Spinal cord (tissue), 10 donors: ENCODE results near the gene NOL8. TPM values are rescaled to one million over a fixed set of nuclear protein-coding genes. Genes with fewer than 3 reads are reported as not detected.

Source experiments
- DNase-seq, 6 donors: peaks; one replicate each; pipeline versions ENCODE4 v3.0.0 to v3.0.0-alpha.2; 2013 to 2015; ENCODE audit warnings: low spot score in 6 of 6, low read depth in 4 of 6
- H3K27ac ChIP-seq: one replicate; pipeline ENCODE4 v1.5.1; 2013; ENCODE audit warnings: low read depth, low read length, control low read depth
- H3K27me3 ChIP-seq: one replicate; pipeline ENCODE4 v1.6.1; 2013; ENCODE audit warnings: low read length; ENCODE audit not compliant: control insufficient read depth, insufficient read depth
- H3K36me3 ChIP-seq: one replicate; pipeline ENCODE4 v1.6.1; 2013; ENCODE audit warnings: low read length; ENCODE audit not compliant: control insufficient read depth, insufficient read depth
- H3K4me1 ChIP-seq: one replicate; pipeline ENCODE4 v1.6.1; 2013; ENCODE audit warnings: low read length; ENCODE audit not compliant: control insufficient read depth, insufficient read depth
- H3K4me3 ChIP-seq: one replicate; pipeline ENCODE4 v1.5.1; 2013; ENCODE audit warnings: low read depth, low read length, control low read depth
- H3K9me3 ChIP-seq: one replicate; pipeline ENCODE4 v1.6.1; 2013; ENCODE audit warnings: low read length; ENCODE audit not compliant: control insufficient read depth, insufficient read depth
- WGBS: methylation state at CpG from one replicate; pipeline ENCODE4 v1.1.5; 2013; ENCODE audit warnings: missing lambda C conversion rate; ENCODE audit not compliant: insufficient coverage; 5-methylcytosine and 5-hydroxymethylcytosine counted together
- long read RNA-seq, 4 donors: transcript quantifications; one replicate each; lab custom pipeline, GENCODE V29; 2026
- polyA plus RNA-seq, 2 donors: library from polyadenylated mRNA; unstranded; fragments of 120-200 nt; gene quantifications; one replicate each; pipeline ENCODE4 v1.2.1, GENCODE V29; 2013; ENCODE audit not compliant: insufficient read length in 2 of 2
- total RNA-seq, 2 donors: library from RNA; depleted of rRNA in 1 of 2; stranded (reverse); fragments of 120-200 nt in 1 of 2; fragments of >200 nt in 1 of 2; gene quantifications; one replicate each; pipeline versions ENCODE4 v1.2.3 to v1.2.4, GENCODE V29; 2013 to 2014
- donor health status: healthy.

Gene NOL8
- total RNA-seq: 10 to 100 TPM; 20.3 to 29.0 TPM
- polyA plus RNA-seq: 10 to 100 TPM; 28.1 to 30.0 TPM
- long read RNA-seq, donor 1, partial matches to known transcripts: 0 of 3 reads
- long read RNA-seq, donor 1, other reads (novel, unspliced or antisense): 0 of 3 reads
- long read RNA-seq, donor 2, partial matches to known transcripts: 0 of 1 reads
- long read RNA-seq, donor 2, other reads (novel, unspliced or antisense): 0 of 1 reads
- long read RNA-seq, donor 3: 0 reads
- long read RNA-seq, donor 4, partial matches to known transcripts: 0 of 3 reads
- long read RNA-seq, donor 4, other reads (novel, unspliced or antisense): 0 of 3 reads

DNA sequence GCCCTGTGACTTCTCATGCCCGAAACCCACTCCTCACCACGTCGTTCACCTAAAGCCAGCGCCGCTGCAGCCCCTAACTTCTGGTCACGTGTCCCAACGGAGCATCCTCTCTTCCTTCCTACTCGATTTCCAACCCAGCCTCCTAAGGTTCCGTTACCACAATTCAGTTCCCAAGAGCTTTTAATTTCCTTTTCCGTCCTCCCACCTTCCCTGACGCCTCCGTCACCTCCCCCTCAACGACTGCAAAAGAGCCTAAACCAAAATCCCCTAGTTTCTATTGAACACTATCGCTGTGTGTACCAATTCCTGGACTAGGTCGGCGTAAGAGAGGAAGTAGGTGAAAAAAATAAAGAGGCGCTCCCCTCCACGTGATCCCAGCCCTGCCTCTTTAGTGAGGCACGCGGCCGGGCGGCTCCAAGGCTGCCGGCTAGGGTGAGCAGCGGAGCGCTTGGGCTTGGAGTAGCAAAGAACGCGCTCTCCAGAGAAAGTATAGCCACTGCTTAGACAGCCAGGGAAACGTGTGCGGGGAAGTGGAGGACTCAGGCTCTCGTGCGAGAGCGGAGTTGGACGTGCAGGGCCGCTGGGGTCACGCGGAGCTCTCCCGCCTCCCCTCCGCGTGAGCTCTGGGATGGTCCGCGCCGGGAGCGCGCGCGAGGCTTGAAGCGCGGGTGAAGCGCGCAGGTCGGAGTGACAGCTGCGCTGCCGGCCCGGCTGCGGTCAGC is at the start of gene NOL8, which contains the start of gene CENPP:
Gene NOL8 (minus strand): TSS at position 82 of the 722 bp plus-strand sequence. CDS start 1,189 bp downstream, outside the sequence.
Gene CENPP (plus strand): TSS at position 685 of the 722 bp plus-strand sequence.
- 0% methylated on average over 53 of the region's 55 CpGs for WGBS
- H3K9me3 ChIP-seq: no peaks in the 10 kb centered on the region

GRCh38 chr9:92373167-92373566 is 48.0 kb upstream of the NOL8 start:
- Histone ChIP-seq H3K27me3 (no peaks in the 10 kb centered on the region), H3K27ac (no peak overlapping the region), H3K4me1 (no peaks in the 10 kb centered on the region), H3K9me3 (peaks cover 2% of the 10 kb centered on the region), H3K4me3 (no peak overlapping the region), H3K36me3 (no peaks in the 10 kb centered on the region)
- WGBS: 100% methylated on average over 1 of the region's 2 CpGs
- DNase-seq: no peak

More for the DNA sequence above, at the start of gene NOL8, which contains the start of gene CENPP:
- H3K27ac ChIP-seq: peak within 1 kb of the TSS; percentile 97
- H3K27me3 ChIP-seq: no peaks in the 10 kb centered on the region
- H3K4me1 ChIP-seq: peaks cover 4% of the 10 kb centered on the region
- peak; percentile 84 to 98 (median 94) for DNase-seq
- peaks cover 6% of the 10 kb centered on the region for H3K36me3 ChIP-seq
- peak within 1 kb of the TSS; percentile 90 for H3K4me3 ChIP-seq

GRCh38 chr9:92369075-92369474 is 43.9 kb upstream of the NOL8 start:
- no peak for DNase-seq
- Histone ChIP-seq H3K36me3 (no peaks in the 10 kb centered on the region), H3K27me3 (no peaks in the 10 kb centered on the region), H3K4me1 (no peaks in the 10 kb centered on the region), H3K9me3 (peaks cover 4% of the 10 kb centered on the region), H3K4me3 (no peak overlapping the region), H3K27ac (no peak overlapping the region)
- WGBS: 11% methylated on average over 2 of the region's 2 CpGs

DNA sequence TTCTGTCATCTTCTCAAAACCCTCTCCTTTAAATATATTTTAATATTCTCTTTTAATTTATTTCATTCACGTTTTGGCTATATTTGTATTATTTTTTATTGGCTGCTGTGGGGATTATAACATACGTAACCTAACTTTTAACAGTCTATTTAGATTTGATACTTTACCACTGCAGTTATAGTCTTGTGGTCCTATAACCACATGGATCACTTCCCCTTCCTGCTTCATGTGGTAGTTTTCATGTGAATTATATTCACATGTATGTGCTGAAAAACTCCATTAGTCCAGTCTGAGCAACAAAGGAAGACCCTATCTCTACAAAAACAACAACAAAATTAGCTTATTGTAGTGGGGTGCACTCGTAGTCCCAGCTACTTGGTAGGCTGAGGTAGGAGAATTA is 34.9 kb upstream of the NOL8 start:
- DNase-seq: no peak
- WGBS: no CpG with 5 or more reads among the region's 3 CpGs
- no peak overlapping the region for H3K27ac ChIP-seq

GRCh38 chr9:92359394-92359995 is 34.3 kb upstream of the NOL8 start:
- Histone ChIP-seq H3K4me3 (no peak overlapping the region), H3K27me3 (no peaks in the 10 kb centered on the region), H3K4me1 (no peaks in the 10 kb centered on the region), H3K27ac (no peak overlapping the region), H3K36me3 (no peaks in the 10 kb centered on the region), H3K9me3 (peaks cover 6% of the 10 kb centered on the region)
- peak in 1 of 6 donors; percentile 7 for DNase-seq
- WGBS: no CpG with 5 or more reads among the region's 2 CpGs

More for the DNA sequence above, 34.9 kb upstream of the NOL8 start:
- peaks cover 6% of the 10 kb centered on the region for H3K9me3 ChIP-seq
- no peaks in the 10 kb centered on the region for H3K27me3 ChIP-seq
- no peaks in the 10 kb centered on the region for H3K4me1 ChIP-seq
- H3K4me3 ChIP-seq: no peak overlapping the region
- H3K36me3 ChIP-seq: no peaks in the 10 kb centered on the region

DNA sequence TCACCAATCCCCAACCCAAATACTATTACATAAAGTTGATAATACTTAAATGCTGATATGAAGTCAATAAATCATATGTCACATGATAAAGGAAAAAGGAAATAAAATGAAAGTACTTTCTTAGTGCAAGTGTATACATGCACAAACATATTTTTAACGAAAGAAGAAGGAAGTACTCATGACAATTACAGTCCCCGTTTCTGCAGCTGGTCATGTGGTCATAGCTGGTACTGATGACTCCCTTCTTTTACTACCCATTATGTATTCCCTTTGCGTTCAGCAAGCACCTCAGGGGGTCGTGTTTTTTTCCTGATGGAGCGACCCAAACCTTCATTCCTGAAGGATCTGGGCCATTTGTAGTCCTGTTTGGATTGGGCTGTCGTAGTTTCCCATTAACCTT is 27.9 kb upstream of the NOL8 start:
- no peak overlapping the region for H3K27ac ChIP-seq
- no peak overlapping the region for H3K4me3 ChIP-seq
- no peaks in the 10 kb centered on the region for H3K4me1 ChIP-seq
- no CpG with 5 or more reads among the region's 6 CpGs for WGBS
- H3K36me3 ChIP-seq: no peaks in the 10 kb centered on the region
- no peak for DNase-seq
- H3K27me3 ChIP-seq: no peaks in the 10 kb centered on the region
- H3K9me3 ChIP-seq: peaks cover 3% of the 10 kb centered on the region

DNA sequence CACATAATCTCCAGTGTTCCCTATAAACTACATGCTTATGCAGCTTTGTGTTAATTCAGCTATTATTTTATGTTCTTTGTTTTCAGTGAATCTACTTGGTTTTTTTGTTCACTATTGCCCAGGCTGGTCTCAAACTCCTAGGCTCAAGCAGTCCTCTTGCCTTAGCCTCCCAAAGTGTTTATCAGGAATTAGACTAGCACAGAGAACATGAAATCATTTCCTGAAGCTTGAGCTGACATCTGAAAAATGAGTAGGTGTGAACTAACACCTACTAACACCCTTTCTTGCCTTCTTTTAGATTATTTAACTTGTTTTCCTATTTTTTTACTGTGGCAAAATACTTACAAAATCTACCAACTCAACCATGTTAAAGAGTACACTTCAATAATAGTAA is 25.6 kb upstream of the NOL8 start:
- DNase-seq: no peak
- H3K4me3 ChIP-seq: no peak overlapping the region
- H3K27ac ChIP-seq: peak overlapping the region; percentile 44
- H3K27me3 ChIP-seq: no peaks in the 10 kb centered on the region
- H3K36me3 ChIP-seq: no peaks in the 10 kb centered on the region
- H3K9me3 ChIP-seq: no peaks in the 10 kb centered on the region
- H3K4me1 ChIP-seq: no peaks in the 10 kb centered on the region

DNA sequence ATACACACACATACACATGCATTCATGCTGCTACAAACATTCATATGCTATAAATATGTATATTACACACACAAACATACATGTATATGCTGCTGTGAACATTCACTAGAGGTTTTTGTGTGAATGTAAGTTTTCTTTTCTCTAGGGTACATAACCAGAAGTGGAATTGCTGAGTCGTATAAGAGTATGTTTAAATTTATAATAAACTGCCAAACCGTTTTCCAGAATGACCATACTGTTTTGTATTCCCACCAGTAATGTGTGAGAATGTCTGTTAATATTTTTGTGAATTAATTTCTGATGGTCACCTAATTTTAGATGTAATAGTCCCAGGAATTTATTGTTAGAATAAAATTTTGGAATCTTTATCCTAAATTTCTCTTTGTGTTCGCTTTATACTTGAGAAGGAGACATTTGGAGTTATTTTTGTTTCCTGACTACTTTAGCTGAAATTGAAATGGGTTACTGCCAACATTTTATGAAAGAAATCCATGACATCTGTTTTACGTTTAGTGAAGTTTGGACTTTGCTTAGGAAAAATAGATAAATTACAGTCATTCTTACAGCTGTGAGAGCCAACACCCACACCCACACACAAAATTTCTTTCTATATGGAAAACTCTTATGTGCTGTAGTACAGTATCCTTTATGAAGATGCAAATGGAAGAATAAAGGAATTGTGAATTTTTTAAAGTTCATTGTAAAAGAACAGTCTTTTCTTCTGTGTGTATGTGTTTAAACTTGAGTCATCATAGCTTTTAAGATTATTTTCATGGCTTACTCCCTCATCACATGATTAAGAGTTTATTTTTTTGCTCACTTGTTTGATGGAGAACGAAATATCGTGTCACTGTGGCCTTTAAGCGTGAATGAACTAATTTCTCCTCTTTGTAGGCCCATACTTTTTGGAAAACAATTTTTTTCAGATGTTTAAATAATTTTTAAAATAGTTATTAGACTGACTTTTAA is 24.9 kb upstream of the NOL8 start:
- Histone ChIP-seq H3K9me3 (no peaks in the 10 kb centered on the region), H3K4me1 (no peaks in the 10 kb centered on the region), H3K27me3 (no peaks in the 10 kb centered on the region), H3K27ac (peak overlapping the region; percentile 44), H3K4me3 (no peak overlapping the region), H3K36me3 (no peaks in the 10 kb centered on the region)
- peak in 1 of 6 donors; percentile 56 for DNase-seq
- WGBS: no CpG with 5 or more reads among the region's 7 CpGs

GRCh38 chr9:92345582-92345981 is 20.4 kb upstream of the NOL8 start:
- Histone ChIP-seq H3K36me3 (no peaks in the 10 kb centered on the region), H3K27ac (no peak overlapping the region), H3K4me3 (no peak overlapping the region), H3K27me3 (no peaks in the 10 kb centered on the region), H3K9me3 (no peaks in the 10 kb centered on the region), H3K4me1 (no peaks in the 10 kb centered on the region)
- DNase-seq: no peak
